ENCODE measurements around the gene CD8B2. TPM values are rescaled to one million over a fixed set of nuclear protein-coding genes. Genes with fewer than 3 reads are reported as not detected.
"Not testable (repeated sequence)": the region's sequence is repeated elsewhere in the genome, so short reads cannot be mapped to it uniquely, and the experiment has no call there.

The CD8B2 gene
- total and polyA plus RNA-seq, 2 experiments from 2014 or later = not detected

- not testable (repeated sequence) for H3K27me3 ChIP-seq; DNase-seq (ENCODE audit: low read depth in 1 of 2, low spot score in 1 of 2); H3K4me3 ChIP-seq; H3K9me3 ChIP-seq (ENCODE audit: low read depth); H3K27ac ChIP-seq; H3K36me3 ChIP-seq; H3K4me1 ChIP-seq (ENCODE audit: low read depth)
Measured at GRCh38 chr2:106502351-106502750, 15.2 kb downstream of the CD8B2 start.

GRCh38 chr2:106504192-106504591 is 17.0 kb downstream of the CD8B2 start:
- not testable (repeated sequence) for H3K27ac ChIP-seq; H3K36me3 ChIP-seq; H3K4me1 ChIP-seq (ENCODE audit: low read depth); DNase-seq (ENCODE audit: low read depth in 1 of 2, low spot score in 1 of 2); H3K9me3 ChIP-seq (ENCODE audit: low read depth); H3K27me3 ChIP-seq; H3K4me3 ChIP-seq

GRCh38 chr2:106504787-106505186 is 17.6 kb downstream of the CD8B2 start:
- not testable (repeated sequence) for H3K4me3 ChIP-seq; H3K27me3 ChIP-seq; H3K36me3 ChIP-seq; H3K9me3 ChIP-seq (ENCODE audit: low read depth); H3K4me1 ChIP-seq (ENCODE audit: low read depth); DNase-seq (ENCODE audit: low read depth in 1 of 2, low spot score in 1 of 2); H3K27ac ChIP-seq

- DNase-seq (ENCODE audit: low read depth in 1 of 2, low spot score in 1 of 2); H3K4me1 ChIP-seq (ENCODE audit: low read depth): not testable (repeated sequence)
Measured at GRCh38 chr2:106506002-106506687, 19.0 kb downstream of the CD8B2 start.

GRCh38 chr2:106508660-106509373 is 21.7 kb downstream of the CD8B2 start:
- DNase-seq (ENCODE audit: low read depth in 1 of 2, low spot score in 1 of 2) = not testable (repeated sequence)

More at GRCh38 chr2:106506002-106506687, 19.0 kb downstream of the CD8B2 start:
- H3K27ac ChIP-seq; H3K4me3 ChIP-seq; H3K9me3 ChIP-seq (ENCODE audit: low read depth); H3K36me3 ChIP-seq; H3K27me3 ChIP-seq: not testable (repeated sequence)

GRCh38 chr2:106509374-106509770 is 22.2 kb downstream of the CD8B2 start:
- not testable (repeated sequence) for H3K36me3 ChIP-seq; DNase-seq (ENCODE audit: low read depth in 1 of 2, low spot score in 1 of 2); H3K9me3 ChIP-seq (ENCODE audit: low read depth); H3K4me1 ChIP-seq (ENCODE audit: low read depth); H3K27ac ChIP-seq; H3K27me3 ChIP-seq; H3K4me3 ChIP-seq

More at GRCh38 chr2:106508660-106509373, 21.7 kb downstream of the CD8B2 start:
- H3K36me3 ChIP-seq; H3K4me3 ChIP-seq; H3K9me3 ChIP-seq (ENCODE audit: low read depth); H3K4me1 ChIP-seq (ENCODE audit: low read depth); H3K27me3 ChIP-seq; H3K27ac ChIP-seq: not testable (repeated sequence)

- not testable (repeated sequence) for DNase-seq (ENCODE audit: low read depth in 1 of 2, low spot score in 1 of 2); H3K27ac ChIP-seq; H3K4me1 ChIP-seq (ENCODE audit: low read depth); H3K4me3 ChIP-seq; H3K27me3 ChIP-seq; H3K9me3 ChIP-seq (ENCODE audit: low read depth); H3K36me3 ChIP-seq
Measured at GRCh38 chr2:106510791-106511190, 23.6 kb downstream of the CD8B2 start.

GRCh38 chr2:106511476-106511901 is 24.3 kb downstream of the CD8B2 start:
- peak in 1 of 2 donors; percentile 83 for DNase-seq (ENCODE audit: low read depth in 1 of 2, low spot score in 1 of 2)
- not testable (repeated sequence) for H3K27me3 ChIP-seq; H3K27ac ChIP-seq; H3K4me3 ChIP-seq; H3K36me3 ChIP-seq; H3K4me1 ChIP-seq (ENCODE audit: low read depth); H3K9me3 ChIP-seq (ENCODE audit: low read depth)

GRCh38 chr2:106511934-106512333 is 24.8 kb downstream of the CD8B2 start:
- H3K9me3 ChIP-seq (ENCODE audit: low read depth); H3K36me3 ChIP-seq; H3K27me3 ChIP-seq; H3K27ac ChIP-seq; H3K4me1 ChIP-seq (ENCODE audit: low read depth); H3K4me3 ChIP-seq: not testable (repeated sequence)
- DNase-seq (ENCODE audit: low read depth in 1 of 2, low spot score in 1 of 2) = peak in 1 of 2 donors; percentile 1

- not testable (repeated sequence) for H3K27me3 ChIP-seq; H3K36me3 ChIP-seq; H3K4me1 ChIP-seq (ENCODE audit: low read depth); H3K27ac ChIP-seq; H3K4me3 ChIP-seq; DNase-seq (ENCODE audit: low read depth in 1 of 2, low spot score in 1 of 2); H3K9me3 ChIP-seq (ENCODE audit: low read depth)
Measured at GRCh38 chr2:106513391-106513790, 26.2 kb downstream of the CD8B2 start.

- not testable (repeated sequence) for H3K27me3 ChIP-seq; H3K4me1 ChIP-seq (ENCODE audit: low read depth); H3K9me3 ChIP-seq (ENCODE audit: low read depth); DNase-seq (ENCODE audit: low read depth in 1 of 2, low spot score in 1 of 2); H3K36me3 ChIP-seq; H3K4me3 ChIP-seq; H3K27ac ChIP-seq
Measured at GRCh38 chr2:106514827-106515226, 27.7 kb downstream of the CD8B2 start.

All from cardiac muscle cell (in vitro differentiated cells and primary cell).